Activated naive CD8-positive, alpha-beta T cell treated with anti-CD3 and anti-CD28 coated beads, Interleukin-2, amount 50 U/mL, for 16 hours (primary cell): ENCODE results near the gene NFIB.

Experiments used
- DNase-seq: peaks from one replicate; pipeline ENCODE4 v3.0.0-alpha.2; 2020; ENCODE audit warnings: low read depth, low spot score

NFIB gene

GRCh38 chr9:14344941-14345353 is 31.0 kb upstream of the NFIB start:
- no peak for DNase-seq

GRCh38 chr9:14344053-14344524 is 30.1 kb upstream of the NFIB start:
- no peak for DNase-seq

- no peak for DNase-seq
These were observed 29.5 kb upstream of the NFIB start for GRCh38 chr9:14343261-14344031.

- DNase-seq = no peak
These were observed 28.8 kb upstream of the NFIB start for GRCh38 chr9:14342736-14343135.

GRCh38 chr9:14341437-14342122 is 27.6 kb upstream of the NFIB start:
- no peak for DNase-seq

- no peak for DNase-seq
These were observed 27.1 kb upstream of the NFIB start for GRCh38 chr9:14340994-14341393.

GRCh38 chr9:14340219-14340873 is 26.4 kb upstream of the NFIB start:
- DNase-seq = no peak

- no peak for DNase-seq
These were observed 25.8 kb upstream of the NFIB start for GRCh38 chr9:14339746-14340145.

- no peak for DNase-seq
These were observed 23.7 kb upstream of the NFIB start for GRCh38 chr9:14337615-14338014.

GRCh38 chr9:14336244-14336643 is 22.3 kb upstream of the NFIB start:
- DNase-seq = no peak

GRCh38 chr9:14331120-14331519 is 17.2 kb upstream of the NFIB start:
- no peak for DNase-seq

- DNase-seq = no peak
These were observed 13.1 kb upstream of the NFIB start for GRCh38 chr9:14327036-14327435.

- no peak for DNase-seq
These were observed 12.4 kb upstream of the NFIB start for GRCh38 chr9:14326264-14326826.

- no peak for DNase-seq
These were observed 11.2 kb upstream of the NFIB start for GRCh38 chr9:14325147-14325546.

GRCh38 chr9:14323985-14324650 is 10.2 kb upstream of the NFIB start:
- DNase-seq = no peak

GRCh38 chr9:14323083-14323971 is 9.4 kb upstream of the NFIB start:
- DNase-seq = no peak

- DNase-seq = peak; percentile 55
These were observed 8.5 kb upstream of the NFIB start for GRCh38 chr9:14322211-14323082.

GRCh38 chr9:14321517-14322130 is 7.7 kb upstream of the NFIB start:
- no peak for DNase-seq
